Right lobe of liver (tissue), 6 donors: ENCODE data around the gene MYO3B. TPM values are rescaled to one million over a fixed set of nuclear protein-coding genes. Genes with fewer than 3 reads are reported as not detected.

Source experiments
- ATAC-seq, 4 donors: fragments of 200-7000 bp; cut with Tn5 transposase; one replicate each; pipeline ENCODE4 v1.9.1; 2020; ENCODE audit warnings: mild to moderate bottlenecking in 4 of 4, moderate library complexity in 4 of 4
- DNase-seq, 3 donors: peaks; one replicate each; pipeline ENCODE4 v3.0.0-alpha.2; 2020
- H3K27ac ChIP-seq, 3 donors: fragments of 200-600 bp; one replicate each; pipeline ENCODE4 v1.8.0; 2022
- H3K27me3 ChIP-seq, 2 donors: fragments of 200-600 bp; one replicate each; pipeline ENCODE4 v1.8.0; 2022
- H3K36me3 ChIP-seq, 4 donors: fragments of 200-600 bp; sonication (generic) in 1 of 4; one replicate each; pipeline versions ENCODE4 v1.5.1 to v1.8.0; 2017 to 2022; ENCODE audit warnings: control low read depth in 1 of 4
- H3K4me1 ChIP-seq, 4 donors: fragments of 200-600 bp; sonication (generic) in 1 of 4; one replicate each; pipeline versions ENCODE4 v1.5.1 to v1.8.0; 2017 to 2022; ENCODE audit warnings: control low read depth in 1 of 4
- H3K4me3 ChIP-seq, 3 donors: fragments of 200-600 bp; one replicate each; pipeline ENCODE4 v1.8.0; 2022
- H3K9me3 ChIP-seq, 4 donors: fragments of 200-600 bp; sonication (generic) in 1 of 4; one replicate each; pipeline versions ENCODE4 v1.5.1 to v1.8.0; 2017 to 2022; ENCODE audit warnings: control low read depth in 1 of 4
- CTCF ChIP-seq, 4 donors: fragments of 200-600 bp in 3 of 4; fragments of 450-650 bp in 1 of 4; IDR thresholded peaks; one replicate each; pipeline versions ENCODE4 v1.5.1 to v1.8.0; 2016 to 2022; ENCODE audit warnings: antibody characterized with exemption in 4 of 4, mild to moderate bottlenecking in 2 of 4
- POLR2A ChIP-seq: fragments of 450-650 bp; IDR thresholded peaks from one replicate; pipeline ENCODE4 v1.6.1; 2017; ENCODE audit warnings: antibody characterized with exemption, mild to moderate bottlenecking
- WGBS: methylation state at CpG from one replicate; pipeline ENCODE4 v1.1.6; 2018; ENCODE audit warnings: low coverage, low lambda C conversion rate; ENCODE audit not compliant: insufficient coverage; ENCODE audit errors: missing lambda C conversion rate; 5-methylcytosine and 5-hydroxymethylcytosine counted together
- intact Hi-C, 2 donors: fragments of 100-400 bp; cut with DNase I; formaldehyde crosslinking; loops; one replicate each; pipeline versions ENCODE4 v1.11.2 to v1.14.1; 2022
- long read RNA-seq: library from polyadenylated mRNA; unstranded; transcript quantifications from one replicate; pipeline ENCODE4 v2.0.0, GENCODE V29; 2019
- total RNA-seq, 6 experiments: library from RNA; depleted of rRNA in 2 of 6; stranded (reverse); fragments of >200 nt in 2 of 6; fragmentation: NEBNext Ultra II Directional in 3 of 6; extraction: Animal tissue kit (Norgen Biotek cat#: 25700) in 3 of 6; gene quantifications; one replicate each; pipeline versions ENCODE4 v1.1.0 to v1.2.4, GENCODE V29; 2016 to 2023
- donor health status: DM: no; HTN: yes; CAD: no.
- donor health status: DM: no; HTN: no; CAD: no.
- donor health status: DM: no; HTN: no; CAD: no.
- donor health status: DM: no; HTN: yes; CAD: no.
- donor health status: DM: no; HTN: yes; CAD: no.

Gene MYO3B, protein sequence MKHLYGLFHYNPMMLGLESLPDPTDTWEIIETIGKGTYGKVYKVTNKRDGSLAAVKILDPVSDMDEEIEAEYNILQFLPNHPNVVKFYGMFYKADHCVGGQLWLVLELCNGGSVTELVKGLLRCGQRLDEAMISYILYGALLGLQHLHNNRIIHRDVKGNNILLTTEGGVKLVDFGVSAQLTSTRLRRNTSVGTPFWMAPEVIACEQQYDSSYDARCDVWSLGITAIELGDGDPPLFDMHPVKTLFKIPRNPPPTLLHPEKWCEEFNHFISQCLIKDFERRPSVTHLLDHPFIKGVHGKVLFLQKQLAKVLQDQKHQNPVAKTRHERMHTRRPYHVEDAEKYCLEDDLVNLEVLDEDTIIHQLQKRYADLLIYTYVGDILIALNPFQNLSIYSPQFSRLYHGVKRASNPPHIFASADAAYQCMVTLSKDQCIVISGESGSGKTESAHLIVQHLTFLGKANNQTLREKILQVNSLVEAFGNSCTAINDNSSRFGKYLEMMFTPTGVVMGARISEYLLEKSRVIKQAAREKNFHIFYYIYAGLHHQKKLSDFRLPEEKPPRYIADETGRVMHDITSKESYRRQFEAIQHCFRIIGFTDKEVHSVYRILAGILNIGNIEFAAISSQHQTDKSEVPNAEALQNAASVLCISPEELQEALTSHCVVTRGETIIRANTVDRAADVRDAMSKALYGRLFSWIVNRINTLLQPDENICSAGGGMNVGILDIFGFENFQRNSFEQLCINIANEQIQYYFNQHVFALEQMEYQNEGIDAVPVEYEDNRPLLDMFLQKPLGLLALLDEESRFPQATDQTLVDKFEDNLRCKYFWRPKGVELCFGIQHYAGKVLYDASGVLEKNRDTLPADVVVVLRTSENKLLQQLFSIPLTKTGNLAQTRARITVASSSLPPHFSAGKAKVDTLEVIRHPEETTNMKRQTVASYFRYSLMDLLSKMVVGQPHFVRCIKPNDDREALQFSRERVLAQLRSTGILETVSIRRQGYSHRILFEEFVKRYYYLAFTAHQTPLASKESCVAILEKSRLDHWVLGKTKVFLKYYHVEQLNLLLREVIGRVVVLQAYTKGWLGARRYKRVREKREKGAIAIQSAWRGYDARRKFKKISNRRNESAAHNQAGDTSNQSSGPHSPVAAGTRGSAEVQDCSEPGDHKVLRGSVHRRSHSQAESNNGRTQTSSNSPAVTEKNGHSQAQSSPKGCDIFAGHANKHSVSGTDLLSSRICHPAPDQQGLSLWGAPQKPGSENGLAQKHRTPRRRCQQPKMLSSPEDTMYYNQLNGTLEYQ (N-terminal part only)
- total RNA-seq, result under 1 TPM in 2 of 6 experiments, not detected in 4; 0.18 to 0.25 TPM
- long read RNA-seq, result 0 reads

GRCh38 chr2:170177950-170178781, at the start of gene MYO3B:
MYO3B (plus strand) TSS chr2:170178147; CDS start chr2:170178288, 141 bp downstream.
- no peak within 1 kb of the TSS for H3K27ac ChIP-seq
- no peaks in the 10 kb centered on the region for H3K27me3 ChIP-seq
- no peak within 1 kb of the TSS for H3K4me3 ChIP-seq
- H3K9me3 ChIP-seq, result no peaks in the 10 kb centered on the region
- intact Hi-C loops, result no loop called here
- no peak for TF ChIP-seq POLR2A
- TF ChIP-seq CTCF (IDR thresholded peaks at IDR 0.05), result no peak
- no peaks in the 10 kb centered on the region for H3K4me1 ChIP-seq
- ATAC-seq (no peak), DNase-seq (no peak)
- 78% methylated on average over 3 of the region's 3 CpGs for WGBS
- no peaks in the 10 kb centered on the region for H3K36me3 ChIP-seq

DNA sequence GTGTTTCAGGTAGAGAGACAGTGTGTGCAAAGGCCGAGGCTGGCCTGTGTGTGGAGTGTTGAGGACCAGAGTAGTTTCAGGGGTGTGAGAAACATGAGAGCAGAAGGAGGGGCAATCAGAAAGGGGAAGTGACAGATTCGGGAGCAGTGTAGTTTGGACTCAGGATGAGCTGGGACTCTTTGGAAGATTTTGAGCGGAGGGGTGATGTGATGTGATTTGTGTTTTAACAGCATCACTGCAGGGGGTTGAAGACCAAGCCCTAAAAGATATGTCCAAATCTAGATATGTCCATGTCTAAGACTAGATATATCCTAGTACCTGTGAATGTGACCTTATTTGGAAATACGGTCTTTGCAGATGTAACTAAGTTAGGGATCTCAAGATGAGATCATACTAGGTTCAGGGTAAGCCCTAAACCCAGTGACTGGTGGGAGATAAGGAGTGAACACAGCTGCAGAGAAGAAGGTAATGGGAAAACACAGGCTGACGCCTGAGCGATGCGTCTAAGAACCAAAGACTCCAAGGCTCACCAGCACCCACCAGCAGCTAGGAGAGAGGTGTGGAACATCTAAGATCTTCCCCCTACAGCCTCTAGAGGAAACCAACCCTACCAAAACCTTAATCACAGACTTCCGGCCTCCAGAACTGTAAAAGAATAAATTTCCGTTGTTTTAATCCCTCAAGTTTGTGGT, 38.5 kb upstream of the MYO3B start:
- Histone ChIP-seq H3K4me3 (no peak overlapping the region), H3K36me3 (no peaks in the 10 kb centered on the region), H3K9me3 (no peaks in the 10 kb centered on the region), H3K27ac (no peak overlapping the region), H3K4me1 (no peaks in the 10 kb centered on the region), H3K27me3 (no peaks in the 10 kb centered on the region)
- TF ChIP-seq CTCF (IDR thresholded peaks at IDR 0.05) (no peak), POLR2A (no peak)
- peak in 1 of 4 donors; percentile 10 for ATAC-seq
- no peak for DNase-seq
- 64% methylated on average over 5 of the region's 9 CpGs for WGBS
- intact Hi-C loops, result no loop called here

DNA sequence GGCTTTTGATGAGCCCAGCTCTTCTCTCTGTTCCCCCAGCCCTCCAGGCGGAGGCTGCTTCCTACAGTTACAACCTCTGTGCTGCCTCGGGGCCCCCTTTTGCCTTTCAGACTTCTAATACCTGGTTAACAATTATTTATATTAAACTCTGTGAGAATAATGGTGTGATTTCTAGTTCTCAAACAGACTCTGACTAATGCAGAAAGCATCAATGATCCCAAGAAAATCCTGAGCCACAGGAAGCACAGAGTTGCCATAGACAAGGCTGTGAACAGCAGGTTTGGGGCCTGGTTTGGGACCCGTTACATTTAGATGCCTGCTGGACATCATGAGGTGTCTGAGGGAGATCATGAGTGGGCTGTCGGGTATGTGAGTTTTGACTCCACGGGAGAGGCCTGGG, 37.4 kb upstream of the MYO3B start:
- intact Hi-C loops, result no loop called here
- Histone ChIP-seq H3K9me3 (no peaks in the 10 kb centered on the region), H3K4me3 (no peak overlapping the region), H3K36me3 (no peaks in the 10 kb centered on the region), H3K27ac (no peak overlapping the region), H3K4me1 (no peaks in the 10 kb centered on the region), H3K27me3 (no peaks in the 10 kb centered on the region)
- no peak for TF ChIP-seq POLR2A
- no peak for TF ChIP-seq CTCF (IDR thresholded peaks at IDR 0.05)
- DNase-seq (no peak), ATAC-seq (no peak)
- WGBS, result 61% methylated on average over 2 of the region's 5 CpGs
